Activated T-cell treated with anti-CD3 and anti-CD28 coated beads, Interleukin-2, amount 50 U/mL, for 4 hours (primary cell): Measurements from ENCODE around the gene RNF207. TPM values are rescaled to one million over a fixed set of nuclear protein-coding genes. Genes with fewer than 3 reads are reported as not detected.
"Not testable (repeated sequence)": the region's sequence is repeated elsewhere in the genome, so short reads cannot be mapped to it uniquely, and the experiment has no call there.

ENCODE experiments used
- ATAC-seq, 2 donors: fragments of 200-7000 bp; cut with Tn5 transposase; one replicate each; pipeline ENCODE4 v1.10.0; 2021
- DNase-seq: peaks from one replicate; pipeline ENCODE4 v3.0.0-alpha.2; 2020
- H3K27me3 Mint-ChIP-seq: one replicate; pipeline ENCODE4 v1.8.0; 2021; ENCODE audit warnings: low read depth, mixed read lengths
- H3K36me3 Mint-ChIP-seq: one replicate; pipeline ENCODE4 v1.8.0; 2022; ENCODE audit warnings: mixed read lengths; ENCODE audit not compliant: insufficient read depth
- H3K4me1 Mint-ChIP-seq: one replicate; pipeline ENCODE4 v1.8.0; 2021; ENCODE audit warnings: low read depth, mixed read lengths
- H3K4me3 Mint-ChIP-seq: one replicate; pipeline ENCODE4 v1.8.0; 2021; ENCODE audit warnings: mild to moderate bottlenecking, moderate library complexity, mixed read lengths
- H3K9me3 Mint-ChIP-seq: one replicate; pipeline ENCODE4 v1.8.0; 2021; ENCODE audit warnings: mixed read lengths
- total RNA-seq, 3 donors: library from RNA; stranded (reverse); gene quantifications; one replicate each; pipeline ENCODE4 v1.2.1, GENCODE V29; 2021

The RNF207 gene
- total RNA-seq, 3 donors from 2014 or later, result 9.9 to 18.8 (median 12.0) TPM

DNA sequence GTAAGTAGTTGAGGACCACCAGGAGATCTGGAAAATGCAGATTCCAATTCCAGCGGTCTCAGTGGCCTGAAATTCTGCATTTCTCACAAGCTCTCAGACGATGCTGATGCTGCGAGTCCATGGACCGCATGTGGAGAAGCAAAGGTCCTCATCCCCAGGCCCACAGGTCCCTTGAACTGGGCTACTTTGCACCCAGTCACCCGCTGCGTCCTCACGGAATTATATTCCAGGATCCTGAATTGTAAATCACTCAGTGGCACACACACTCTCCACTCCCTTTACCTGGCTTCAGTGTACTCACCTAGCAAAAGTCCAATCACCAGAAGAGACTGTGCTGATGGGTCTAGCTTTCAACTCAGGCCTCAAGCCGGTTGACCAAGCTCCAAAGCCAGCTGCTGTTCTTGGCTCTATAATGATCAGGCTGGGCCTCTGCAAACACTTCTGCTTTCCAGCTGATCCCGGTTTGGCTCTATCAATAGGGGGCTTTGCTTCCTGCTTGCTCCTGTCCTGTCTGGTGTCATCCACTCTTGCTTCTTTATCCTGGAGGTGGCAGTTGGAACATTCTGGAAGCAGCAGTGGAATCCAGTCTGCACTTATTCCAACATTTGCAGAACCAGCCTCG is 5.6 kb upstream of the RNF207 start:
- peaks cover 49% of the 10 kb centered on the region for H3K4me1 Mint-ChIP-seq
- DNase-seq (no peak), ATAC-seq (no peak)
- H3K4me3 Mint-ChIP-seq, result peak overlapping the region; percentile 94
- no peaks in the 10 kb centered on the region for H3K9me3 Mint-ChIP-seq
- peaks cover 26% of the 10 kb centered on the region for H3K36me3 Mint-ChIP-seq
- peaks cover 2% of the 10 kb centered on the region for H3K27me3 Mint-ChIP-seq

DNA sequence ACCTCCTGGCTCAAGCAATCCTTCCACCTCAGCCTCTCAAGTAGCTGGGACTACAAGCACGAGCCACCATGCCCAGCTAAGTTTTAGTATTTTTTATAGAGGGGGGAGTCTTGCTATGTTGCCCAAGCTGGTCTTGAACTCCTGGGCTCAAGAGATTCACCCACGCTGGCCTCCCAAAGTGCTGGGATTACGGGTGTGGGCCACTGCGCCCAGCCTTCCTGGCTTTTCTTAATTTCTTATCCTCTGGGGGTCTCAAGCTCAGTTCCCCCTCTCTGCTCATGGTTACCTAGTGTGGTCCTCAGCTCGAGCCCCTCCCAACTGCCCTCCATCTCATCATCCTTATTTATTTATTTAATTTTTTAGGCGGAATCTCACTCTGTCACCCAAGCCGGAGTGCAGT is 3.7 kb upstream of the RNF207 start:
- H3K4me3 Mint-ChIP-seq, result no peak overlapping the region
- no peak for DNase-seq
- peaks cover 39% of the 10 kb centered on the region for H3K4me1 Mint-ChIP-seq
- H3K27me3 Mint-ChIP-seq, result peaks cover 8% of the 10 kb centered on the region
- H3K36me3 Mint-ChIP-seq, result peaks cover 13% of the 10 kb centered on the region
- no peaks in the 10 kb centered on the region for H3K9me3 Mint-ChIP-seq
- no peak for ATAC-seq

DNA sequence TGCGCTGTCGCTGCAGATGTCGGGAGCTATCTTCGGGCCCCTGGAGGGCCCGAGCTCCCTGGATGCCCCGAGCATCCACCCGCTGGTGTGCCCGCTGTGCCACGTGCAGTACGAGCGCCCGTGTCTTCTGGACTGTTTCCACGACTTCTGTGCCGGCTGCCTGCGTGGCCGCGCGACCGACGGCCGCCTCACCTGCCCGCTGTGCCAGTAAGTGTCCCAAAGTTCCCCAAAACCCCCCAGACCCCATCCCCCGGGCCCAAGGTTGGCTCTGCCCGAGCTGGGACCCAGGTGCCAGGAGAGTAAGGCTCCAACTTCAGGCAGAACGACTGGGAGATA is 569 bp downstream of the RNF207 start:
- ATAC-seq (peak in 1 of 2 donors; percentile 15), DNase-seq (no peak)
- H3K9me3 Mint-ChIP-seq, result no peaks in the 10 kb centered on the region
- H3K36me3 Mint-ChIP-seq, result no peaks in the 10 kb centered on the region
- H3K4me3 Mint-ChIP-seq, result peak overlapping the region; percentile 77
- H3K4me1 Mint-ChIP-seq, result peaks cover 11% of the 10 kb centered on the region
- H3K27me3 Mint-ChIP-seq, result peaks cover 20% of the 10 kb centered on the region

DNA sequence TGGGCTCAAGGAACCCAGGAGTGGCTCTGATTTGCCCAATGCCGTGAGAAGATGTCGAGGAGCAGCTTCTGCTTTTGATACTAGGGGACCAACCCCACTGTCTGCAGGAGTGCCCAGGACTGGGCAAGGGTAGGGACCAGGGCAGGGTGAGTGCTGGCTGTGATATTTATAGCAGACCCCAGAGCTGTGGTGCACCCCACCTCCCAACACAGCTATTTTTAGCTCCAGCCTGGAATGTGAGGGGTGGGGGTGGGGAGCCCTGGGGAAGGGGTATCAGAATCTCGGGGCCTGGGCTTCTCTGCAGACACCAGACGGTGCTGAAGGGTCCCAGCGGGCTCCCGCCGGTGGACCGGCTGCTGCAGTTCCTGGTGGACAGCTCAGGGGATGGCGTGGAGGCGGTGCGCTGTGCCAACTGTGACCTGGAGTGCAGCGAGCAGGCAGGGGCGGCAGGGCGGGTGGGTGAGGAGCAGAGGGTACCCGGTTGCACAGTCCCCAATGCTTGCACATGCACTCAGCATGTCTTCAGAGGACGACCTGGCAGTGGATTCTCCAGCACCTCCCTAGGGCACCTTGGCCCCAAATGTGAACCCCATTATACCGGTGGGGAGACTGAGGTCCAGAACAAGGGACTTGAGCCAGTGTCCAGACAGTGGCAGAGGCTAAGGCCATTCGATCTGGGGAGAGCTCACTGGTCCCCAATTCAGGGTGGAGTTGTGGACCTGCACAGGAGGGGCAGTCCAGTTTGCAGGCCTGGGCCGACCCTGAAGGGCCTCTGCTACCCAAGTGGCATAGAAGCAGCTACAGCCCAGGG is 1.4 kb downstream of the RNF207 start:
- H3K9me3 Mint-ChIP-seq, result no peaks in the 10 kb centered on the region

DNA sequence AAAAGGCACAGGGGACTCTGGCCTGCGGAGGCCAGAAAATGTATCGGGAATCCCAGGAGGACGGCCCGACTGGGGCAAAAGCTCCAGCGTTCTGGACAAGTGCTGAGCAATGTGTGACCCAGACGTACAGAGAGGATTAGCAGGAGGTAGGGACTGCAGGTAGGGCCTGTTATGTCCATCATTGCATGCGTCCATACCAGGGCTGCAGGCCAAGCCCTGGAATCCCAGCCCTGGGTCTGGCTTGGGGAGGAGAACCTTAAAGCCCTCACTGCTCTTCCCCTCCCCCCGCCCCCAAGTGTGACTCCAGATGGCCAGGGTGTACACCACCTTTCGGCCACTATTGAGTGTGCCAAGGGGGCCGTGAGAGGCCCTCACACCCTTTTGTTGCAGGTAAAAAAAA is 2.0 kb downstream of the RNF207 start:
- no peaks in the 10 kb centered on the region for H3K36me3 Mint-ChIP-seq
- H3K27me3 Mint-ChIP-seq, result peaks cover 20% of the 10 kb centered on the region
- peaks cover 11% of the 10 kb centered on the region for H3K4me1 Mint-ChIP-seq
- no peaks in the 10 kb centered on the region for H3K9me3 Mint-ChIP-seq
- H3K4me3 Mint-ChIP-seq, result no peak overlapping the region
- DNase-seq (no peak), ATAC-seq (no peak)

More for the DNA sequence above, 1.4 kb downstream of the RNF207 start:
- ATAC-seq, result no peak
- Mint-ChIP-seq H3K27me3 (peaks cover 20% of the 10 kb centered on the region), H3K36me3 (no peaks in the 10 kb centered on the region), H3K4me1 (peaks cover 11% of the 10 kb centered on the region), H3K4me3 (peak overlapping the region; percentile 77)
- no peak for DNase-seq

DNA sequence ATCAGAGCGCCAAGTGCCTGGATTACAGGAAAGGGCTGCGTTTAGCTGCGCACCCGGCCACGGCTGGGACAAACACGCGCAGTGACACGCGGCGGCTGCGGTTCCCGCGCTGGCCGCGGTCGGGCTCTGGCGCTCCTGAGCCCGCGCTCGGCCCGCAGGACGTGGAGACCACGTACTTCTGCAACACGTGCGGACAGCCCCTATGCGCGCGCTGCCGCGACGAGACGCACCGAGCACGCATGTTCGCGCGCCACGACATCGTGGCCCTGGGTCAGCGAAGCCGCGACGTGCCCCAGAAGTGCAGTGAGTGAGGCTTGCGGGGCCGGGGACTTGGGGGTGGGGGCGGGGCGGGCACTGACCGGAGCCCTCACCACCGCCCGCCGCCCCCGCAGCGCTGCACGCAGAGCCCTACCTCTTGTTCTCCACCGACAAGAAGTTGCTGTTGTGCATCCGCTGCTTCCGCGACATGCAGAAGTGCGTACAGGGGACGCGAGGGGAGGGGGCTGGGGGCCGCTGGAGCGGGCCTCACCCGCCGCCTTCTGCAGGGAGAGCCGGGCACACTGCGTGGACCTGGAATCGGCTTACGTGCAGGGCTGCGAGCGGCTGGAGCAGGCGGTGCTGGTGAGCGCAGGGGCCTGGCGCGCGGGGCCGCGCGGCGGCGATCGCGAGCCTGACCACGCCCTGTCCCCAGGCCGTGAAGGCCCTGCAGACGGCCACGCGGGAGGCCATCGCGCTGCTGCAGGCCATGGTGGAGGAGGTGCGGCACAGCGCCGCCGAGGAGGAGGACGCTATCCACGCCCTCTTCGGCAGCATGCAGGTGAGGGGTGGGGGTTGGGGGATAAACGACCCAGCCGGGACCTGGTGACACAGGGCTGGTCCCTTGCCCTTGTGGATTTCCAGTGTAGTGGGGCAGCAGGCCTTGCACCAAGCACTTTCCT is 3.1 kb downstream of the RNF207 start:
- ATAC-seq, result peak; percentile 20 to 44

DNA sequence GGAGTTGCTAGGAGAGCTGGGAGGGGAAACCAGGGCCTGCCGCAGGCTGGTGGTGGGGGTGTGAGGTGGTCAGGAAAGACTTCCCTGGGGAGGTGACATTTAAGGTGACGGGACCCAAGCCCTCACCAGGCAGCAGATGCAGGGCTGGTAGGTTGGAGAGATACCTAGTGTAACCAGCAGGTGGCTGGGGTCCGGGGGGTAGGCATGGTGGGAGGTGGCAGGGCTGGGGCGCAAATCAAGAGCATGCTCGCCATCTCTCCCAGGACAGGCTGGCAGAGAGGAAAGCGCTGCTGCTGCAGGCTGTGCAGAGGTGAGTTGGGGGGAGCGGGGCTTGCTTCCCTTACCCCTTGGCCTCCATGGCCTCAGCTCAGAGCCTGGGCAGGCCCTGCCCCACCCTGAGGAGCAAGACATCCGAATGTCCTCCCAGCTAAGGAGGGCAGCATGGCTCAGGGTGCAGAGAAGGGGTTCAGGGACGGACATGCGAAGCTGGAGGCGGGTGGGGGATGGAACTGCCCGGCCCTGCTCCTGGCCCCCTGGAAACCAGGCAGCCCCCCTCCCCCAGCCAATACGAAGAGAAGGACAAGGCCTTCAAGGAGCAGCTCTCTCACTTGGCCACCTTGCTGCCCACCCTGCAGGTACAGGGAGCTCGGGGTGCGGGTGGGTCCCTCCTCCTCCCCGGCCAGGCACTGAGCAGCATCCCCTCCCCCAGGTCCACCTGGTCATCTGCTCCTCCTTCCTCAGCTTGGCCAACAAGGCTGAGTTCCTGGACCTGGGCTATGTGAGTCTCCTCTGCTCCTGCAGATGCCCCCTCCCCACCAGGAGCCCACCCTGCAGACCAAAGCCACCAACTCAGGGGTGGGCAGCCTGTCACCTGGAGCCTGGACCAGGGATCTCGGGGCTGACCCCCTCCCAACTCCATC is 4.0 kb downstream of the RNF207 start:
- peak overlapping the region; percentile 1 for H3K4me3 Mint-ChIP-seq

More for the DNA sequence above, 3.1 kb downstream of the RNF207 start:
- Mint-ChIP-seq H3K36me3 (no peaks in the 10 kb centered on the region), H3K4me1 (peaks cover 11% of the 10 kb centered on the region), H3K9me3 (no peaks in the 10 kb centered on the region), H3K4me3 (peak overlapping the region; percentile 24), H3K27me3 (peaks cover 23% of the 10 kb centered on the region)
- DNase-seq, result no peak

DNA sequence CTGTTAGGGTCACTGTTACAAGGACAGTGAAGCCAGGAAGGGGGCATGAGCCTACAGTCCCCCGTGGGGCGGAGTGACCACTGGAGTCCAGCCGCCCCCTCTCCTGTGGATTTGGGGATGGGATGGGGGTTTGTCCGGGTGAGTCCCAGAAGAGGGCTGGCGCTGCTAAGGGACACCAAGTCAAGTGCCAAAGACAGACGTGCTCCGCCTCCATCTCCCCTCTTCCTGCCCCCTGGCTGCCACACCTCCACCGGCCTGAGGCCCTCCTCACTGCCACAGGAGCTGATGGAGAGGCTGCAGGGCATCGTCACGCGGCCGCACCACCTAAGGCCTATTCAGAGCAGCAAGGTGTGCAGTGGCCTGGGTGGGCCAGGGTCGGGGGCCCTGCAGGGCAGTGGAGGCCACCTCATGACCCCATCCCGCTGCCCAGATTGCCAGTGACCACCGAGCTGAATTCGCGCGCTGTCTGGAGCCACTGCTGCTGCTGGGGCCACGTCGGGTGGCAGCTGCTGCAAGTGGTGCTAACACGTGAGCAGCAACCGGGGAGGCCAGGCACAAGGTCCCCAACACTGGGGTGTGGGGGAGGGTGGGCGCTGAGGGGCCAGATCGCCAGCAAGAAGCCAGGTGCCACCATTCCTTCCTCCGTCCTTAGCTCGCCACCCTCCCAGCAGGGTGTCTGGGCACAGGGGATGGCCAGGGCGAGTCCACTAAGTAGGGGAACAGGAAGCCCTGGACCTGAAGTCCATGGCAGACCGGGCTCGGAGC is 4.9 kb downstream of the RNF207 start:
- Mint-ChIP-seq H3K4me1 (peaks cover 6% of the 10 kb centered on the region), H3K36me3 (no peaks in the 10 kb centered on the region), H3K27me3 (peaks cover 24% of the 10 kb centered on the region), H3K4me3 (no peak overlapping the region), H3K9me3 (no peaks in the 10 kb centered on the region)
- DNase-seq (no peak), ATAC-seq (no peak)

More for the DNA sequence above, 4.0 kb downstream of the RNF207 start:
- no peak for DNase-seq
- peak; percentile 11 to 14 for ATAC-seq
- H3K4me1 Mint-ChIP-seq, result peaks cover 9% of the 10 kb centered on the region
- H3K9me3 Mint-ChIP-seq, result no peaks in the 10 kb centered on the region
- peaks cover 21% of the 10 kb centered on the region for H3K27me3 Mint-ChIP-seq
- no peaks in the 10 kb centered on the region for H3K36me3 Mint-ChIP-seq

DNA sequence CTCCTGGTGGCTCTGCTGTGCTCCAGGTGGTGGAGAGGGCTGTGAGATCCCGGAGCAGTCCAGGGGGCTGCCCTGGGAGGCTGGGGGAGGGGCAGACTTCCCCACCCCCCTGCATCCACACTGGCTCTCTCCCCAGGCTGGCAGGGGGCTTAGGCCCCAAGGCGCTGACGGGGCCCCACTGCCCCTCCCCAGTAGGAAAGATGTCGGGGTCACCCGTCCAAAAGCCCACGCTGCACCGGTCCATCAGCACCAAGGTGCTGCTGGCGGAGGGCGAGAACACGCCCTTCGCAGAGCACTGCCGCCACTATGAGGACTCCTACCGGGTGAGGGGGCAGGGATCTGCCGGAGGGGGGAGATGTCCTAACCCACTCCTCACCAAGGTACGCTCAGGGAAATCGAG is 5.8 kb downstream of the RNF207 start:
- Mint-ChIP-seq H3K4me3 (no peak overlapping the region), H3K27me3 (peaks cover 24% of the 10 kb centered on the region), H3K4me1 (peaks cover 6% of the 10 kb centered on the region), H3K9me3 (no peaks in the 10 kb centered on the region), H3K36me3 (no peaks in the 10 kb centered on the region)
- ATAC-seq (no peak), DNase-seq (no peak)

DNA sequence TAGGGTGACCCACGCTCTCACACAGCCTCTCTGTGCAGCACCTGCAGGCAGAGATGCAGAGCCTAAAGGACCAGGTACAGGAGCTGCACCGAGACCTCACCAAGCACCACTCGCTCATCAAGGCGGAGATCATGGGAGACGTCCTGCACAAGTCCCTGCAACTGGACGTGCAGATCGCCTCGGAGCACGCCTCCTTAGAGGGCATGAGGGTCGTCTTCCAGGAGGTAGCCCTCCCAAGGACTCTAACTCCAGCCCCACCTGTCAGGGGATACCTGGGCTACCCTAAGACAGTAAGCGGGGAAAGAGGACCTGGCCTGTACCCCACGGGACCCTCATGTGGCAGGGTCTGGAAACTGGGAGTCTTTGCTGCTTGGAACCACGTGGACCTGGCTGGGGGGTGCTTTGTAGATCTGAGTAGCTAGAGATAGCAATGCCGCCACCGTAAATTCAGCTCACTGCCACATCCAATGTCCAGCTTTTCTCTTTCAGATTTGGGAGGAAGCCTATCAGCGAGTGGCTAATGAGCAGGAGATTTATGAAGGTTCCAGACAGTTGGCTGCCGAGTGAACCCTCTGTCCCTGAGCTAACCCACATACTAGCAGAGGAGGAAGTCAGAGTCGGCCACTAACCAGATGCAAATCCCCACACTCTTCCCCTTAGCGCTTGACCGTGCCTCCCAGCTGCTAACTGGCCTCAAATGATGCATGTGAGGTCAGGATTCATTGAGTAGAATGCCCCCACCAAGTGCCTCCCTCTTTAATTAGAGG is 6.5 kb downstream of the RNF207 start:
- ATAC-seq (no peak), DNase-seq (no peak)
- peaks cover 19% of the 10 kb centered on the region for H3K27me3 Mint-ChIP-seq
- peaks cover 4% of the 10 kb centered on the region for H3K4me1 Mint-ChIP-seq
- H3K4me3 Mint-ChIP-seq, result no peak overlapping the region
- H3K36me3 Mint-ChIP-seq, result no peaks in the 10 kb centered on the region
- no peaks in the 10 kb centered on the region for H3K9me3 Mint-ChIP-seq

DNA sequence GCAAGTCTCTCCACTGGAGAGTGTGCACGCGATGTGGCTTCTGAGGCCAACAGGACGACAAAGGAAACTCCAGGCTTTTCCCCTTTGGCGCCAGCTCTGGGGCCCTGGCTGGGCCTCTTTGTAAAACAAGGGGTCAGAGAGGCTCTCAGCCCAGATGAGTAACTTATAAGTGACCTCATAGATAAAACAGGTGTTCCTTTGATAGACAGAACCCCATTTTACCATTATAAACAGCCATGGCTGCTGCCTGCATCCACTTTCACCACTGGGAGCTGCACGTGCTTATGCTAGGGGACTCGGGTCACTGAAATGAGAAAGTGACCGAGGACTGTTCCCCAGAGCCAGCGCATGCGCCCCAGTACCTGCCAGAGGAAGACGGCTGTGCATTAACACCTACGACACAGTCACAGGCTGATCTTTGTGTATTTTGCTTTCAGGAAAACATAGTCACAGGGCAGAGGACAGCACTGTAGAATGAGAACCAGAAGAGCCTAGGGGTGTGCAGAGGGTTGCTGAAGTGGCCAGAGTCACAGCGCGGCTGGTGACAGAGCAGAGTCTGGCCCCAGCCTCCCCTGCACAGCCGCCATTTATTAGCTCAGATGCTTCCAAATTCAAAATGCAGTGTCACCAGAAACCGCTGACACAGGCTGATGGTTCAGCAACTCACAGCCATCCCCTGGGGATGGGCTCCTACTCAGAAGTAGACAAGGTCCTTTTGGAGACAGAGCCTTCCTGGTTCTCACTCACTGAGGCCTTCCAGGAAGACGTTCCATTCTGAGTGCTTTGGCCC is 12.7 kb downstream of the RNF207 start:
- Mint-ChIP-seq H3K4me3 (no peak overlapping the region), H3K9me3 (no peaks in the 10 kb centered on the region), H3K27me3 (peaks cover 4% of the 10 kb centered on the region), H3K36me3 (peaks cover 8% of the 10 kb centered on the region), H3K4me1 (no peaks in the 10 kb centered on the region)
- ATAC-seq (no peak), DNase-seq (no peak)

DNA sequence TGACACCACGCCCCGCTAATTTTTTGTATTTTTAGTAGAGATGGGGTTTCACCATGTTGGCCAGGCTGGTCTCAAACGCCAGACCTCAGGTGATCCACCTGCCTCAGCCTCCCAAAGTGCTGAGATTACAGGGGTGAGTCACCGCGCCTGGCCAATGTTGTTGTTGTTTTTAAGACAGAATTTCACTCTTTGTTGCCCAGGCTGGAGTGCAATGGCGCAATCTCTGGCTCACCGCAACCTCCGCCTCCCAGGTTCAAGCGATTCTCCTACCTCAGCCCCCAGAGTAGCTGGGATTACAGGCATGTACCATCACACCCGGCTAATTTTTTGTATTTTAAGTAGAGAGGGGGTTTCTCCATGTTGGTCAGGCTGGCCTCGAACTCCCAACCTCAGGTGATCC is 13.7 kb downstream of the RNF207 start:
- not testable (repeated sequence) for H3K4me3 Mint-ChIP-seq, H3K4me1 Mint-ChIP-seq, DNase-seq, H3K27me3 Mint-ChIP-seq, H3K9me3 Mint-ChIP-seq, ATAC-seq
- H3K36me3 Mint-ChIP-seq, result peaks cover 15% of the 10 kb centered on the region
